HG02938 (cell line): ENCODE measurements around the gene SHLD1.

ENCODE experiments used
- ATAC-seq: cut with Tn5 transposase; IDR thresholded peaks from one replicate; pipeline ENCODE4 v1.9.1; 2021; ENCODE audit warnings: mild to moderate bottlenecking, moderate library complexity; ENCODE audit not compliant: unreplicated experiment

The SHLD1 gene

GRCh38 chr20:5886788-5887187, 136.6 kb downstream of the SHLD1 start:
- no peak for ATAC-seq

GRCh38 chr20:5887386-5887785, 137.2 kb downstream of the SHLD1 start:
- no peak for ATAC-seq

- ATAC-seq, result no peak
Measured at GRCh38 chr20:5888041-5888440, 137.8 kb downstream of the SHLD1 start.

- ATAC-seq, result no peak
Measured at GRCh38 chr20:5890773-5891441, 140.7 kb downstream of the SHLD1 start.

GRCh38 chr20:5893052-5893451, 142.9 kb downstream of the SHLD1 start:
- no peak for ATAC-seq

- ATAC-seq, result no peak
Measured at GRCh38 chr20:5893621-5894020, 143.4 kb downstream of the SHLD1 start.

- ATAC-seq, result no peak
Measured at GRCh38 chr20:5895626-5896025, 145.4 kb downstream of the SHLD1 start.

- no peak for ATAC-seq
Measured at GRCh38 chr20:5899444-5899843, 149.2 kb downstream of the SHLD1 start.

- no peak for ATAC-seq
Measured at GRCh38 chr20:5900908-5901307, 150.7 kb downstream of the SHLD1 start.

GRCh38 chr20:5908981-5909380, 158.8 kb downstream of the SHLD1 start:
- no peak for ATAC-seq

- ATAC-seq, result no peak
Measured at GRCh38 chr20:5910186-5910585, 160.0 kb downstream of the SHLD1 start.

GRCh38 chr20:5913166-5913565, 163.0 kb downstream of the SHLD1 start:
- ATAC-seq, result no peak
